ENCODE measurements around the gene BTD. TPM values are rescaled to one million over a fixed set of nuclear protein-coding genes. Genes with fewer than 3 reads are reported as not detected.
A peak's percentile ranks its signal among the peaks of the same experiment; 100 is the strongest.

The BTD gene
- total RNA-seq, 1 donor from 2014 or later: 2.0 TPM

DNA sequence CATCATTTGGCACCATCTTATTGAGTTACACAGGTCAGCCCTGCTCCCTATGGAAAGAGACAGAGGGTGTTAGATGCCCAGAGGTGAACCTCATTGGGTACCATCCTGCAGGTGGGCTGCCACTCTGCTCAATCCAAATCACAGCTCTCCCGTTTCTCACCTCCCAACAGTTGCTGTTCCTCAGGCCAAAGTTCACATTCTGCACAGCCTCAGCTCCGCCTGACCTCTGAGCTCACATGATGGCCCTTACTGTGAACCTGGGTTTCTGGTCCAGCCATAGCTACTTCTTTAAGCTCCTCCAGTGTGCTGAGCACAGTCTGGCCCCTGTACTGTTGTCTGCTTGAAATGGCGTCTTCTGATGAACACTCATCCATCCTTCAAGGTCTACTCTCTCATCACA, 47.8 kb downstream of the BTD start:
- peaks cover 11% of the 10 kb centered on the region for H3K36me3 Mint-ChIP-seq (ENCODE audit: low read depth)
- H3K9me3 Mint-ChIP-seq: peaks cover 6% of the 10 kb centered on the region
- H3K4me1 Mint-ChIP-seq: peaks cover 38% of the 10 kb centered on the region
- no peak for DNase-seq
- H3K27ac Mint-ChIP-seq: no peak overlapping the region
- intact Hi-C loops (cut with micrococcal nuclease): loop anchor here (2.0 to 5.0 kb wide), 2 partner anchors 19 to 78 kb away; no protein-coding TSS in a partner anchor
- H3K27me3 Mint-ChIP-seq: peaks cover 22% of the 10 kb centered on the region
- no peak overlapping the region for H3K4me3 Mint-ChIP-seq

- peaks cover 22% of the 10 kb centered on the region for H3K27me3 Mint-ChIP-seq
- H3K9me3 Mint-ChIP-seq: peaks cover 6% of the 10 kb centered on the region
- no peak for DNase-seq
- no peak overlapping the region for H3K4me3 Mint-ChIP-seq
- peaks cover 38% of the 10 kb centered on the region for H3K4me1 Mint-ChIP-seq
- peaks cover 11% of the 10 kb centered on the region for H3K36me3 Mint-ChIP-seq (ENCODE audit: low read depth)
- H3K27ac Mint-ChIP-seq: no peak overlapping the region
- intact Hi-C loops (cut with micrococcal nuclease): loop anchor here (2.0 to 5.0 kb wide), 2 partner anchors 19 to 77 kb away; no protein-coding TSS in a partner anchor
Measured at GRCh38 chr3:15649858-15650257, 48.3 kb downstream of the BTD start.

DNA sequence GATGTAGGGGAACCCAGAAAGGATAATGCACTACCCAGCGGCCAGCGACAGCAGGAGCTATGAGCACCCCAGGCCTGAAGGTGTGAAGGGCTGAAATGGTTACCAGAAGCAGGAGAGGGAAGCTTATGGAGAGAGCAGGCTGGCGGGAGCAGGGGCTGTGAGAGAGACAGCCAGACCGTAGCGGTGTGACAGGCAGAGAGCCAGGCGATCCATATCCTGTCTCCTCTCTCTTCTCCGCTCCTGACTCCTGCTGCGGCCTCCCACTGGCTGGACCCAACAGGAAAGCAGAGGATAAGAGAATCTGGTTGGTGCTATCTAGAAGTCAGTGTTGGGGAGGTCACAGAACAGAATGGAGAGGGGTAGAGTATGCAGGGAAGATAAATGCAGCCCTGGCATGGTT, 49.9 kb downstream of the BTD start:
- H3K36me3 Mint-ChIP-seq (ENCODE audit: low read depth): peaks cover 15% of the 10 kb centered on the region
- intact Hi-C loops (cut with micrococcal nuclease): no loop called here
- H3K9me3 Mint-ChIP-seq: peaks cover 11% of the 10 kb centered on the region
- H3K4me3 Mint-ChIP-seq: no peak overlapping the region
- H3K4me1 Mint-ChIP-seq: peaks cover 28% of the 10 kb centered on the region
- peak overlapping the region; percentile 7 for H3K27ac Mint-ChIP-seq
- peaks cover 20% of the 10 kb centered on the region for H3K27me3 Mint-ChIP-seq
- no peak for DNase-seq

DNA sequence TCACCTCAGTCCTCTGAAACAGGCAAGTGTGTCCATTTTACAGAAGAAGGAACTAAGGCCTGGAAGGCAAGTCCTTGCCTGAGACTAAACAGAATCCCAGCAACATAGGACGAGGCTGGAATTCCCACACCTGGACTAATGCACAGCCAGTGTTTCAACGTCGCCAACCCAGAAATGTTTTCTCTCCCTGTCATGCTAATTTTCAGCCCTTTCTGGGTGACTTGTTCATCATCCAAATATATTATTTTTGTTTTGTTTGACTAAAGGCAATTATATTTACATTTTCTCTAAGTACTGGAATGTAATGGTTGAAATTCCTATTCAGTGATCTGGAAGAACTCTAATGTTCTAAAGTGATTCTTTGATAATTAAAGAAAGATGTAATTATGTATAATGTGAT, 51.8 kb downstream of the BTD start:
- H3K9me3 Mint-ChIP-seq: peaks cover 17% of the 10 kb centered on the region
- intact Hi-C loops (cut with micrococcal nuclease): no loop called here
- H3K4me3 Mint-ChIP-seq: no peak overlapping the region
- peaks cover 20% of the 10 kb centered on the region for H3K27me3 Mint-ChIP-seq
- peaks cover 12% of the 10 kb centered on the region for H3K4me1 Mint-ChIP-seq
- DNase-seq: no peak
- H3K27ac Mint-ChIP-seq: no peak overlapping the region
- peaks cover 18% of the 10 kb centered on the region for H3K36me3 Mint-ChIP-seq (ENCODE audit: low read depth)

DNA sequence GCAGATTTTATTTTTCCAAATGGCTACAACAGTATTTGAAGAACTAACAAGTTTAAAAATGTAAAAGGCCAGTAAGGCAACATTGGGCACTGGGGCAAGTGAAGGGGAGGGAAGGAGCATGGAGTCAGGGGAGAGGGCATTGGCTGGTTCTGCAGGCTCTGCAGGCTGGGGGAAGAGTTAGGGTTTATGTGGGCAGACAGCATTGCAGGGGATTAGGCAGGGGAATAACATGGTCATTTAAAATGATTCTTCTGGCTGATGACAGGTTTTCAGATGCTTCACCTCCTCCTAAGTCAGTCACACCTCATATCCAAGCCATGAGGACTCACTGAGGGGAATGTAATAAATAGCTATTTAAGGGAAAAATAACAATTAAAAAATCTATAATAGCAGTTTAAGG, 52.6 kb downstream of the BTD start:
- H3K27me3 Mint-ChIP-seq: peaks cover 20% of the 10 kb centered on the region
- peaks cover 16% of the 10 kb centered on the region for H3K36me3 Mint-ChIP-seq (ENCODE audit: low read depth)
- peaks cover 10% of the 10 kb centered on the region for H3K4me1 Mint-ChIP-seq
- intact Hi-C loops (cut with micrococcal nuclease): no loop called here
- H3K27ac Mint-ChIP-seq: no peak overlapping the region
- no peak for DNase-seq
- no peak overlapping the region for H3K4me3 Mint-ChIP-seq
- H3K9me3 Mint-ChIP-seq: peaks cover 20% of the 10 kb centered on the region

- no peak for DNase-seq
- H3K4me1 Mint-ChIP-seq: peaks cover 12% of the 10 kb centered on the region
Measured at GRCh38 chr3:15654891-15655290, 53.3 kb downstream of the BTD start.

DNA sequence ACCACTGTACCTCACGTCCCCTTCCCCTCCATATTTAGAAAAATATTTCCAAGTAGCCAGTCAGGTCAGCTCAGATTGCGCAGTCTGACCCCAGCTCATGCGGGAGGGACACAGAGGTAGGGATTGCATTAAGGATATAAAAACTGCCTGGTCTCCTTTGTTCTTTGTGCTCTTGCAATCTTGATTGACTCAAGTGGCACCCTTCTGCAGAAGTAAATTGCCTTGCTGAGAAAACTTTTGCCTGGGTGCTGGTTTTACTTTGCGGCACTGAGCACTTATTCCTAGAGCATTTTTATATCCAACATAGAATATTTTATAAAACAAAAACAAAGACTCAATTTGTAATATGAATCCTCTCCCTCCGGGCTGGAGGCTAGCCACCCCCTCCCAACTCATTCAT, 54.8 kb downstream of the BTD start:
- no peak overlapping the region for H3K27ac Mint-ChIP-seq

More at GRCh38 chr3:15654891-15655290, 53.3 kb downstream of the BTD start:
- Mint-ChIP-seq H3K27ac (no peak overlapping the region), H3K36me3 (ENCODE audit: low read depth) (peaks cover 12% of the 10 kb centered on the region), H3K27me3 (peaks cover 13% of the 10 kb centered on the region), H3K4me3 (no peak overlapping the region), H3K9me3 (peaks cover 20% of the 10 kb centered on the region)
- intact Hi-C loops (cut with micrococcal nuclease): no loop called here

DNA sequence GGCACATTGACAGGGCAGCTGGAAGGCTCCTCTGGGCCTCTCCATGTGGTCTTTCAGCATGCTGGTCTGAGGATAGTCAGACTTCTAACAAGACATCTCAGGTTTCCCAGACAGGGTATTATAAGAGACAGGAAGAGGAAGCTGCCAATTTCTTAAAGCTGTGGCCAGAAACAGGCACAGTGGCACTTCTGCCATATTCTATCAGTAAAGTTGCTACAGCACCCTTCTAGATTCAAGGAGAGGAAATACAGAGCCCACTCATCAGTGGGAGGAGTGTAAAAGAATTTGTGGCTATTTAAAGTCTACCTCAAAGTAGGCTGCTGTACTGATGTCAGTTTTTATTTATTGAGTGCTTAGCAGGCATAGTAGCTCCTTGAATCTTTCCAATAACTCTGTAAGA, 55.5 kb downstream of the BTD start:
- H3K36me3 Mint-ChIP-seq (ENCODE audit: low read depth): peaks cover 12% of the 10 kb centered on the region
- peaks cover 9% of the 10 kb centered on the region for H3K4me1 Mint-ChIP-seq
- DNase-seq: no peak
- H3K9me3 Mint-ChIP-seq: peaks cover 24% of the 10 kb centered on the region
- H3K4me3 Mint-ChIP-seq: no peak overlapping the region
- H3K27me3 Mint-ChIP-seq: peaks cover 2% of the 10 kb centered on the region
- intact Hi-C loops (cut with micrococcal nuclease): no loop called here
- no peak overlapping the region for H3K27ac Mint-ChIP-seq

More for the DNA sequence above, 54.8 kb downstream of the BTD start:
- H3K36me3 Mint-ChIP-seq (ENCODE audit: low read depth): peaks cover 12% of the 10 kb centered on the region
- peaks cover 18% of the 10 kb centered on the region for H3K9me3 Mint-ChIP-seq
- H3K4me3 Mint-ChIP-seq: no peak overlapping the region
- intact Hi-C loops (cut with micrococcal nuclease): no loop called here
- no peak for DNase-seq
- H3K4me1 Mint-ChIP-seq: peaks cover 9% of the 10 kb centered on the region
- H3K27me3 Mint-ChIP-seq: peaks cover 5% of the 10 kb centered on the region

GRCh38 chr3:15659254-15659975, 57.9 kb downstream of the BTD start:
- H3K36me3 Mint-ChIP-seq (ENCODE audit: low read depth): peaks cover 18% of the 10 kb centered on the region
- H3K9me3 Mint-ChIP-seq: peaks cover 35% of the 10 kb centered on the region
- H3K4me1 Mint-ChIP-seq: peaks cover 9% of the 10 kb centered on the region
- no peaks in the 10 kb centered on the region for H3K27me3 Mint-ChIP-seq
- DNase-seq: no peak
- no peak overlapping the region for H3K27ac Mint-ChIP-seq
- H3K4me3 Mint-ChIP-seq: no peak overlapping the region
- intact Hi-C loops (cut with micrococcal nuclease): no loop called here

DNA sequence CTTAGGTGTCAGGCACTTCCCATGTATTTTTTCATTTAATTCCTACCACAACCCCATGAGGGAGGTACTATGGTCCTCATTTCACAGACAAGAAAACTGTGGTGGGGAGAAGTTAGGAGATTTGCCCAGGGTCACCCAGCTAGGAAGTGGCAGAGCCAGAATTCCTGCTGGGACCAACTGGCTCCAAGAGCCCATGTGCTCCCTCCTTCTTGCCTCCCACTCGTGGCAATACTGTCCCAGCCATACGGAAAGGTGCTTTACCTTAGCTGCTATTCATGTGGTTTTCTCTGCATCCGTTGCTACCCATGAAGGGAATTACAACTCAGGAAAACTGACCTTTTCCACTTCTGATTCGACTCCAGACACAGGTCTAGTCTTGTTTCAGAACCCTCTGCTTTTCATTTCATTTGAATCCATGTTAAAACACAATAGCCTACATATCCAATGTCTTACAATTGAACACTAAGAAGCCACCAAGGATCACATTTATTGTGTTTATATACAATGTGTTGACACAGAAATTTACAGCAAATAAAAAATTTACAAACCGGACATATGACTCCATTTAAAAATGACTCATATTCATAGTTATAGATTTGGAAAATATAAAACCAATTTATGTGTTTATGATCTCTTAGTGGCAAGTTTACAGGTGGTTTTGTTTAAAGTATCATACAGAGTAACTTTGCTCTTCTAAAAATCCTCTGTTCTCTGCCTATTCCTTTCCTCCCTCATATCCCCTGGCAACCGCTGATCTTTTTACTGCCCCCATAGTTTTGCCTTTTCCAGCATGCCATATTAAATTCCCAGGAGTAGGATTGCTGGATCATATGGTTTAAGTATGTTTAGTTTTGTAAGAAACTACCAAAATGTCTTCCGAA, 58.8 kb downstream of the BTD start:
- intact Hi-C loops (cut with micrococcal nuclease): no loop called here
- H3K4me1 Mint-ChIP-seq: peaks cover 9% of the 10 kb centered on the region
- DNase-seq: no peak
- no peak overlapping the region for H3K4me3 Mint-ChIP-seq
- H3K27me3 Mint-ChIP-seq: no peaks in the 10 kb centered on the region
- H3K9me3 Mint-ChIP-seq: peaks cover 35% of the 10 kb centered on the region
- no peak overlapping the region for H3K27ac Mint-ChIP-seq
- H3K36me3 Mint-ChIP-seq (ENCODE audit: low read depth): peaks cover 21% of the 10 kb centered on the region

DNA sequence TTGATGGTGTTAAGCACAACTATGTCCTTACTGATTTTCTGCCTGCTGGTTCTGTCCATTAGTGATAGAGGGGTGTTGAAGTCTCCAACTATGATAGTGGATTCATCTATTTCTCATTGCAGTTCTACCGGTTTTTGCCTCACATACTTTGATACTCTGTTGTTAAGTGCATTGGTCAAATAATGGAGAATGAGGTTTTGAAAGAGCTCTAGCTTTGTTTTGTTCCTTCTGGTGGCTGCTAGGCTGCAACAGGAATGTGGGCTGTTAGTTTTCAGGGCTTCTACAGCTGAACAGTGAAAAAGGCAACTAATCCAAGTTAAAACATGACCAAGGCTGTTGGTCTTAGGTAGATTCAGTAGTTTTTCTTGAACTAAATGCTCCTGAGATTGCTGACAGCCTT, 62.6 kb downstream of the BTD start:
- intact Hi-C loops (cut with micrococcal nuclease): no loop called here
- Mint-ChIP-seq H3K4me3 (no peak overlapping the region), H3K27ac (no peak overlapping the region), H3K36me3 (ENCODE audit: low read depth) (peaks cover 39% of the 10 kb centered on the region), H3K4me1 (peaks cover 28% of the 10 kb centered on the region), H3K27me3 (no peaks in the 10 kb centered on the region), H3K9me3 (peaks cover 23% of the 10 kb centered on the region)
- no peak for DNase-seq

- DNase-seq: no peak
- intact Hi-C loops (cut with micrococcal nuclease): no loop called here
- H3K4me1 Mint-ChIP-seq: peaks cover 22% of the 10 kb centered on the region
- peaks cover 47% of the 10 kb centered on the region for H3K36me3 Mint-ChIP-seq (ENCODE audit: low read depth)
- no peaks in the 10 kb centered on the region for H3K27me3 Mint-ChIP-seq
- no peak overlapping the region for H3K27ac Mint-ChIP-seq
- no peak overlapping the region for H3K4me3 Mint-ChIP-seq
- peaks cover 23% of the 10 kb centered on the region for H3K9me3 Mint-ChIP-seq
Measured at GRCh38 chr3:15665510-15666150, 64.1 kb downstream of the BTD start.

- peaks cover 52% of the 10 kb centered on the region for H3K36me3 Mint-ChIP-seq (ENCODE audit: low read depth)
- no peak overlapping the region for H3K4me3 Mint-ChIP-seq
- peaks cover 23% of the 10 kb centered on the region for H3K9me3 Mint-ChIP-seq
- no peak for DNase-seq
- H3K27ac Mint-ChIP-seq: no peak overlapping the region
- intact Hi-C loops (cut with micrococcal nuclease): no loop called here
- H3K4me1 Mint-ChIP-seq: peaks cover 22% of the 10 kb centered on the region
- H3K27me3 Mint-ChIP-seq: no peaks in the 10 kb centered on the region
Measured at GRCh38 chr3:15666277-15666676, 64.7 kb downstream of the BTD start.

GRCh38 chr3:15667484-15667883, 65.9 kb downstream of the BTD start:
- H3K4me3 Mint-ChIP-seq: no peak overlapping the region
- peaks cover 15% of the 10 kb centered on the region for H3K9me3 Mint-ChIP-seq
- H3K4me1 Mint-ChIP-seq: peaks cover 22% of the 10 kb centered on the region
- H3K27ac Mint-ChIP-seq: no peak overlapping the region
- peaks cover 55% of the 10 kb centered on the region for H3K36me3 Mint-ChIP-seq (ENCODE audit: low read depth)
- intact Hi-C loops (cut with micrococcal nuclease): no loop called here
- no peaks in the 10 kb centered on the region for H3K27me3 Mint-ChIP-seq
- DNase-seq: peak; percentile 79

Data from activated CD4-positive, alpha-beta T cell treated with anti-CD3 and anti-CD28 coated beads, Interleukin-2, amount 10 ng/mL, durations not matched to agents 24 days and 14 days (primary cell).